RWPE1 (cell line): ENCODE data around the gene BMP7.

Experiments
- CTCF ChIA-PET: fragments of 350-600 bp; sonication (Branson Sonifier 250); formaldehyde crosslinking; extraction: SDS; loops from one replicate; lab custom pipeline; 2021; lab: Yijun Ruan, JAX
- POLR2A ChIA-PET: fragments of 400-600 bp; formaldehyde crosslinking; extraction: SDS; loops from one replicate; lab custom pipeline; 2020; ENCODE audit warnings: antibody characterized with exemption; ENCODE audit not compliant: low non-redundant PET; lab: Yijun Ruan, JAX
- DNase-seq: peaks from one replicate; pipeline ENCODE4 v3.0.0; 2012; ENCODE audit warnings: low spot score
- H3K27ac ChIP-seq: fragments of 450-650 bp; 2 replicates; pipeline ENCODE4 v1.5.1; 2017
- TF ChIP-seq, protein P1 (sequence below): fragments of 450-650 bp; conservative IDR thresholded peaks from 2 replicates; pipeline ENCODE4 v1.5.1; 2017; ENCODE audit warnings: low read depth, mild to moderate bottlenecking

Gene BMP7

DNA sequence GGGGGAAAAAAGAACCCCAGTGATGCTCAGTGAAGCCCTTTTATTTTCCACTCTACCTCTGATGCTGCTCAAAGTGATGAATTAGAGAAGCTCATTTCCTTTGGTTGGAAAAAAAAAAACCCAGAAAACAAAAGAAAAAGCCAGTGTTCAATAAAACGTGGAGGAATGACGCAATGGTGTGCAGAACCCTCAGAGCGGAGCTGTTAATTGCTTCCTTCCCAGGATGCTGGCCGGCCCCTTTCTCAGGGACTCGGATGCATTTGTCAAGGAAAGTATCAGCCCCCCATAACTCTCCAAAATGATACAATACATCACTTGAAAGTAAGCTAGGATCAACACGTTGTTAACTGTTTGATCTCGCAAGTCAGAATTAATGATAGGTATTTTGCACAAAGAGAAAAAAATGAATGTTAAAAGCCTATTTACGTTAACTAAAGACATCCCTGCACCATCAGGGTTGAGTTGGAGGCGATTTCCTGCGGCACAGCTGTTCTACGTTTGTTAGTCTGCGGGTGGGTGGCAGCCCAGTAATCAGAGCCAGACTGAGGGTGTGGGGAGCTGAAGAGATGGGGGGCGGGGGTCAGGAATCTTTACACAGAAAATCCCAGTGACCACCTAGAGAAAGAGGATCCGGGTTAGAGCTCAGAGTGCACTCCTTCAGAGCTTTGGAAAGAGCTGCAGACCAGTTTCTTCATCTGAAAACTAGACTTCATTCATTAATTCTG is 132.4 kb downstream of the BMP7 start:
- H3K27ac ChIP-seq = no peak overlapping the region
- ChIA-PET POLR2A (no interaction called here), CTCF (interaction anchor here (0.6 kb wide), 1 partner anchor 401 kb away, joined by 3 read pairs; no protein-coding TSS in a partner anchor)
- DNase-seq = no peak
- TF ChIP-seq, protein P1, sequence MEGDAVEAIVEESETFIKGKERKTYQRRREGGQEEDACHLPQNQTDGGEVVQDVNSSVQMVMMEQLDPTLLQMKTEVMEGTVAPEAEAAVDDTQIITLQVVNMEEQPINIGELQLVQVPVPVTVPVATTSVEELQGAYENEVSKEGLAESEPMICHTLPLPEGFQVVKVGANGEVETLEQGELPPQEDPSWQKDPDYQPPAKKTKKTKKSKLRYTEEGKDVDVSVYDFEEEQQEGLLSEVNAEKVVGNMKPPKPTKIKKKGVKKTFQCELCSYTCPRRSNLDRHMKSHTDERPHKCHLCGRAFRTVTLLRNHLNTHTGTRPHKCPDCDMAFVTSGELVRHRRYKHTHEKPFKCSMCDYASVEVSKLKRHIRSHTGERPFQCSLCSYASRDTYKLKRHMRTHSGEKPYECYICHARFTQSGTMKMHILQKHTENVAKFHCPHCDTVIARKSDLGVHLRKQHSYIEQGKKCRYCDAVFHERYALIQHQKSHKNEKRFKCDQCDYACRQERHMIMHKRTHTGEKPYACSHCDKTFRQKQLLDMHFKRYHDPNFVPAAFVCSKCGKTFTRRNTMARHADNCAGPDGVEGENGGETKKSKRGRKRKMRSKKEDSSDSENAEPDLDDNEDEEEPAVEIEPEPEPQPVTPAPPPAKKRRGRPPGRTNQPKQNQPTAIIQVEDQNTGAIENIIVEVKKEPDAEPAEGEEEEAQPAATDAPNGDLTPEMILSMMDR = no peak

DNA sequence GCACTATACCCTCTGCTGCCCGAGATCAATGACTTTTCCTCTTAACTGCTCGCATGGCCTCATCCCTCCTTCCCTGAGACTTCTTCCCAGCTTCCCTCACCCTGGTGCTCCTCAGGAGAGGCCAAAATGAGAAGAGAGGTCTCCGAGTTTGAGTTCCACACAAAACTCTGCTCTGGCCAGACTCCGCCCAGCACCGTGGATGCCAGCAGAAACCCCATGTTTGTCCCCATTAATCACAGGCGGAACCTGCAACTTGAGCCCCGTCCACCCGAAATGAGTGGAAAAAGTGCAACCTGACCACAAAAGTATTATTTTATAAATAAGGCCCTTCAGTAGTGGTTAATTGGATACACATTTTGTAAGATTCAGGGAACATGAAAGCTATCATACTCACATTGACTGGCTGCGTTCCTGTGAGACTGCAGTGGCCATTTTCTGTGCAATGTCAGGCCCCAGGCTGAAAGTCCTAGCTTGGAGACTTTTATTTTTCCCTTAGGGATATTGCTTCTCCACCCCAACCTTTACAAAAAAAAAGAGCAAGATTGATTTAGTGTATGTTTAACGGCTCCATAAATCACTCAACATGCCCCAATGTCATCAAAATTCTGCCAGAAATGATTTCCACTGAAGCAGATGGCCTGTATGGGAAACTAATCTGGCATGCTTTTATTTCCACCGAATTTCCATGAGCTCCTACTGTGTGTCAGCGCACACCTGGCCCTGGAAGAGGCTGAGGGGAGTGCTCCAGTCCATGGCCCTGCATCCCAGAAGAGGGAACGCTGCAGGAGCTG is 134.6 kb downstream of the BMP7 start:
- no peak for DNase-seq
- H3K27ac ChIP-seq = no peak overlapping the region
- TF ChIP-seq, protein P1 = no peak
- CTCF ChIA-PET = interaction anchor here (0.5 to 0.7 kb wide), 3 partner anchors 41 to 284 kb away, joined by 3 to 5 read pairs (median 3); no protein-coding TSS in a partner anchor
- POLR2A ChIA-PET = no interaction called here

DNA sequence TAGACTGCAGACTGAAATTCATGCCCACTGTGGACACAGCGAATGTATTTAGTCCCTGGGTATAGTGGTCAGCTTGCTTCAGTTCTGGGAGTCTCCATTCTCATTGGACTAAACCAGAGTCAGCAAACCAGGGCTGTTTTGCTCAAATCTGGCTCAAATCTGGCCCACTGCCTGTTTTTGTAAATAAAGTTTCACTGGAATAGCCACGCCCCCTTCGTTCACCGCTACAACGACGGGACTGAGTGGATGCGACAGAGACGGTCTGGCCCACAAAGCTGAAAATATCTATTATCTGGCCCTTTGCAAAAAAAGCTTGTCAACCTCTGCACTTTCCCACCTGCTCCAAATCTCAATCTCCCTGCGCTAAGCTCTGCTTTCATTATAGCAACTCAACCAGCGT is 135.4 kb downstream of the BMP7 start:
- CTCF ChIA-PET = interaction anchor here (0.5 kb wide), 1 partner anchor 285 kb away, joined by 5 read pairs; no protein-coding TSS in a partner anchor
- POLR2A ChIA-PET = no interaction called here
- no peak for DNase-seq
- TF ChIP-seq, protein P1 = no peak
- no peak overlapping the region for H3K27ac ChIP-seq

DNA sequence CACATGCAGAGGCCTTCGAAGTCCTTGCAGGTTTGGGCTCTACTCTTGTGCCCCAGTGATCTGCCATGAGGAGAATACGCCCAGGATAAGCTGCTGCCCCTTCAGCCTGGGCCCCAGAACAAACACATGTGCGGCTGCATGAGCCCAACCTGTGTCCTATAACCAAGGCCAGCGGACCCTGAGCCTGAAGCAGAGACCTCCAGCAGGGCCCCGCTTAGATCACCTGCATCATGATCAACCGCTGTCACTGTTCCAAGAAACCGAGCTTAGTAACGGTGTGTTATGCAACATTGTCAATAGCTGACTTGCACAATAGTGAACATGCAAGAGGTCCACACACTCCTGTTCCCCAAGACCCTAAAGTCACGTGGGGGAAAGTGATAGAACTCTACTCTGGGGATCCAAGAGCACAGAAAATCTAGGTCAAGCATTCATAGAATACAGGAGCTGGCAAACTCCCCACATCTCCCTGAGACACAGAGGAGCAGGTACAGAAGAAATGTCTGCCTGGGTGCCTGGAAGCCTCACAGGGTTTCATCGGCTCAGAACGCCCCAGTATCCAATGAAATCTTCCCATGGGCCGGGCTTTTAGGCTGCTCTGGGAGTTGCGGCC is 136.2 kb downstream of the BMP7 start:
- TF ChIP-seq, protein P1 = no peak
- DNase-seq = no peak
- ChIA-PET POLR2A (no interaction called here), CTCF (interaction anchor here (0.7 kb wide), 1 partner anchor 63 kb away, joined by 3 read pairs; no protein-coding TSS in a partner anchor)
- no peak overlapping the region for H3K27ac ChIP-seq

DNA sequence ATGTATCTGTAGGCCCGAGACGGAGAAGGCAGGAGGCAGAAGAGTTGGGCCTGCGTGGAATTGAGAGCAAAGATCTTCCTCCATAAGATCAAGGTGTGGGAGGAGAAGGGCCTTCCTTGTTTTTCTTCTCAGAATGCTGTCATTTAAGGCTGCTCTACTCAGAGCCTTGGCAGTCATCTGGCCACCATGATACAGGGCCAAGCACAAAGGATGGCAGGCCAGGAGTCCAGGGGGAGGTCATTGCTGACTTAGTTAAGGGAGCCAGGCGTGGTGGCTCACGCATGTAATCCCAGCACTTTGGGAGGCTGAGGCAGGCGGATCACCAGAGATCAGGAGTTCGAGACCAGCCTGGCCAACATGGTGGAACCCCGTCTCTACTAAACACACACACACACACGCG is 137.1 kb downstream of the BMP7 start:
- ChIA-PET CTCF (no interaction called here), POLR2A (no interaction called here)
- TF ChIP-seq, protein P1 = no peak
- DNase-seq = no peak
- H3K27ac ChIP-seq = no peak overlapping the region
